ENCODE data around the gene FMNL2. TPM values are rescaled to one million over a fixed set of nuclear protein-coding genes. Genes with fewer than 3 reads are reported as not detected.

Gene FMNL2
- total and polyA plus RNA-seq, 4 donors: 18.8 to 81.4 (median 38.4) TPM

GRCh38 chr2:152480821-152481399 lies 145.9 kb downstream of the FMNL2 start:
- TF ChIP-seq, protein P1, sequence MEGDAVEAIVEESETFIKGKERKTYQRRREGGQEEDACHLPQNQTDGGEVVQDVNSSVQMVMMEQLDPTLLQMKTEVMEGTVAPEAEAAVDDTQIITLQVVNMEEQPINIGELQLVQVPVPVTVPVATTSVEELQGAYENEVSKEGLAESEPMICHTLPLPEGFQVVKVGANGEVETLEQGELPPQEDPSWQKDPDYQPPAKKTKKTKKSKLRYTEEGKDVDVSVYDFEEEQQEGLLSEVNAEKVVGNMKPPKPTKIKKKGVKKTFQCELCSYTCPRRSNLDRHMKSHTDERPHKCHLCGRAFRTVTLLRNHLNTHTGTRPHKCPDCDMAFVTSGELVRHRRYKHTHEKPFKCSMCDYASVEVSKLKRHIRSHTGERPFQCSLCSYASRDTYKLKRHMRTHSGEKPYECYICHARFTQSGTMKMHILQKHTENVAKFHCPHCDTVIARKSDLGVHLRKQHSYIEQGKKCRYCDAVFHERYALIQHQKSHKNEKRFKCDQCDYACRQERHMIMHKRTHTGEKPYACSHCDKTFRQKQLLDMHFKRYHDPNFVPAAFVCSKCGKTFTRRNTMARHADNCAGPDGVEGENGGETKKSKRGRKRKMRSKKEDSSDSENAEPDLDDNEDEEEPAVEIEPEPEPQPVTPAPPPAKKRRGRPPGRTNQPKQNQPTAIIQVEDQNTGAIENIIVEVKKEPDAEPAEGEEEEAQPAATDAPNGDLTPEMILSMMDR (IDR thresholded peaks at IDR 0.05; ENCODE audit: control extremely low read depth, extremely low read depth): no peak
- 82 to 88% methylated on average over 4 of the region's 4 CpGs for whole genome bisulfite sequencing, 2 donors
- no peak overlapping the region for H3K4me3 ChIP-seq
- no peak overlapping the region for H3K27ac ChIP-seq (ENCODE audit: low read depth in 1 of 2, low read length in 1 of 2)
- no peaks in the 10 kb centered on the region for H3K27me3 ChIP-seq (ENCODE audit: control insufficient read depth in 3 of 3, insufficient read depth in 3 of 3, low read length in 2 of 3)
- ATAC-seq (ENCODE audit: insufficient read depth, low FRiP score): no peak
- DNase-seq: peak in 1 of 3 donors; percentile 36
- no peaks in the 10 kb centered on the region for H3K36me3 ChIP-seq (ENCODE audit: control insufficient read depth in 4 of 4, insufficient read depth in 4 of 4, low read length in 4 of 4)
- no peak overlapping the region for H3K9ac ChIP-seq (ENCODE audit: insufficient read depth in 1 of 2, low read length in 2 of 2)
- H3K9me3 ChIP-seq (ENCODE audit: control insufficient read depth in 4 of 4, insufficient read depth in 3 of 4, low read length in 3 of 4): no peaks in the 10 kb centered on the region
- H3K4me1 ChIP-seq (ENCODE audit: control insufficient read depth in 5 of 5, insufficient read depth in 5 of 5, low read length in 5 of 5): peaks cover 0 to 14% (median 2%) of the 10 kb centered on the region in 5 donors

GRCh38 chr2:152481881-152482583 lies 147.1 kb downstream of the FMNL2 start:
- Histone ChIP-seq H3K36me3 (ENCODE audit: control insufficient read depth in 4 of 4, insufficient read depth in 4 of 4, low read length in 4 of 4) (no peaks in the 10 kb centered on the region), H3K4me1 (ENCODE audit: control insufficient read depth in 5 of 5, insufficient read depth in 5 of 5, low read length in 5 of 5) (peaks cover 0 to 24% (median 0%) of the 10 kb centered on the region in 5 donors), H3K9ac (ENCODE audit: insufficient read depth in 1 of 2, low read length in 2 of 2) (no peak overlapping the region), H3K27me3 (ENCODE audit: control insufficient read depth in 3 of 3, insufficient read depth in 3 of 3, low read length in 2 of 3) (no peaks in the 10 kb centered on the region), H3K9me3 (ENCODE audit: control insufficient read depth in 4 of 4, insufficient read depth in 3 of 4, low read length in 3 of 4) (no peaks in the 10 kb centered on the region), H3K4me3 (no peak overlapping the region), H3K27ac (ENCODE audit: low read depth in 1 of 2, low read length in 1 of 2) (no peak overlapping the region)
- peak in 1 of 3 donors; percentile 30 for DNase-seq
- WGBS, 2 donors: 92 to 93% methylated on average over 5 of the region's 5 CpGs
- TF ChIP-seq, protein P1 (IDR thresholded peaks at IDR 0.05; ENCODE audit: control extremely low read depth, extremely low read depth): no peak
- no peak for ATAC-seq (ENCODE audit: insufficient read depth, low FRiP score)

- Histone ChIP-seq H3K4me1 (ENCODE audit: control insufficient read depth in 5 of 5, insufficient read depth in 5 of 5, low read length in 5 of 5) (peaks cover 0 to 24% (median 0%) of the 10 kb centered on the region in 5 donors), H3K4me3 (no peak overlapping the region), H3K9me3 (ENCODE audit: control insufficient read depth in 4 of 4, insufficient read depth in 3 of 4, low read length in 3 of 4) (no peaks in the 10 kb centered on the region), H3K27me3 (ENCODE audit: control insufficient read depth in 3 of 3, insufficient read depth in 3 of 3, low read length in 2 of 3) (no peaks in the 10 kb centered on the region), H3K9ac (ENCODE audit: insufficient read depth in 1 of 2, low read length in 2 of 2) (no peak overlapping the region), H3K27ac (ENCODE audit: low read depth in 1 of 2, low read length in 1 of 2) (no peak overlapping the region), H3K36me3 (ENCODE audit: control insufficient read depth in 4 of 4, insufficient read depth in 4 of 4, low read length in 4 of 4) (no peaks in the 10 kb centered on the region)
- TF ChIP-seq, protein P1 (IDR thresholded peaks at IDR 0.05; ENCODE audit: control extremely low read depth, extremely low read depth): no peak
- DNase-seq: peak; percentile 40 to 55 (median 55)
- ATAC-seq (ENCODE audit: insufficient read depth, low FRiP score): no peak
- 78 to 95% methylated on average over 4 of the region's 4 CpGs for WGBS, 2 donors
These were observed 148.5 kb downstream of the FMNL2 start for GRCh38 chr2:152483276-152484063.
